GM19438 (cell line): Measurements from ENCODE around the gene ETV1.

Experiments used
- ATAC-seq: cut with Tn5 transposase; IDR thresholded peaks from one replicate; pipeline ENCODE4 v1.9.1; 2021; ENCODE audit warnings: low read depth; ENCODE audit not compliant: unreplicated experiment

The ETV1 gene

GRCh38 chr7:13989126-13989948 lies at the start of gene ETV1:
Gene ETV1 (minus strand): TSS chr7:13989666. CDS start chr7:13989052, 614 bp downstream.
- ATAC-seq, result no peak

- ATAC-seq, result no peak
Observed at GRCh38 chr7:14024406-14024805, 34.9 kb upstream of the ETV1 start.

GRCh38 chr7:14023838-14024237 lies 34.4 kb upstream of the ETV1 start:
- no peak for ATAC-seq

- no peak for ATAC-seq
Observed at GRCh38 chr7:14023342-14023741, 33.9 kb upstream of the ETV1 start.

GRCh38 chr7:14021069-14021468 lies 31.6 kb upstream of the ETV1 start:
- no peak for ATAC-seq

- no peak for ATAC-seq
Observed at GRCh38 chr7:14020339-14020900, 31.0 kb upstream of the ETV1 start.

GRCh38 chr7:14018751-14019150 lies 29.3 kb upstream of the ETV1 start:
- no peak for ATAC-seq

- ATAC-seq, result no peak
Observed at GRCh38 chr7:14016950-14017349, 27.5 kb upstream of the ETV1 start.

- no peak for ATAC-seq
Observed at GRCh38 chr7:14013898-14014297, 24.4 kb upstream of the ETV1 start.

- no peak for ATAC-seq
Observed at GRCh38 chr7:14009453-14010418, 20.3 kb upstream of the ETV1 start.

- ATAC-seq, result no peak
Observed at GRCh38 chr7:14001139-14001538, 11.7 kb upstream of the ETV1 start.

- no peak for ATAC-seq
Observed at GRCh38 chr7:14000247-14000646, 10.8 kb upstream of the ETV1 start.

GRCh38 chr7:13998866-13999265 lies 9.4 kb upstream of the ETV1 start:
- ATAC-seq, result no peak

GRCh38 chr7:13992596-13992964 lies 3.1 kb upstream of the ETV1 start:
- no peak for ATAC-seq

GRCh38 chr7:13991791-13992595 lies 2.5 kb upstream of the ETV1 start:
- ATAC-seq, result peak; percentile 7

- ATAC-seq, result peak; percentile 72
Observed at GRCh38 chr7:13990984-13991790, 1.7 kb upstream of the ETV1 start.

- ATAC-seq, result peak; percentile 52
Observed at GRCh38 chr7:13990319-13990983, 985 bp upstream of the ETV1 start.

GRCh38 chr7:13989949-13990305 lies 461 bp upstream of the ETV1 start:
- ATAC-seq, result no peak

GRCh38 chr7:13988731-13989125 lies 738 bp downstream of the ETV1 start:
- no peak for ATAC-seq
